ENCODE measurements around the gene SELENOK. TPM values are rescaled to one million over a fixed set of nuclear protein-coding genes. Genes with fewer than 3 reads are reported as not detected.

The SELENOK gene
- total RNA-seq, 3 donors from 2014 or later (not counting 1 experiment from before 2014, with no cell fraction given), result 79.2 to 116 (median 95.4) TPM

DNA sequence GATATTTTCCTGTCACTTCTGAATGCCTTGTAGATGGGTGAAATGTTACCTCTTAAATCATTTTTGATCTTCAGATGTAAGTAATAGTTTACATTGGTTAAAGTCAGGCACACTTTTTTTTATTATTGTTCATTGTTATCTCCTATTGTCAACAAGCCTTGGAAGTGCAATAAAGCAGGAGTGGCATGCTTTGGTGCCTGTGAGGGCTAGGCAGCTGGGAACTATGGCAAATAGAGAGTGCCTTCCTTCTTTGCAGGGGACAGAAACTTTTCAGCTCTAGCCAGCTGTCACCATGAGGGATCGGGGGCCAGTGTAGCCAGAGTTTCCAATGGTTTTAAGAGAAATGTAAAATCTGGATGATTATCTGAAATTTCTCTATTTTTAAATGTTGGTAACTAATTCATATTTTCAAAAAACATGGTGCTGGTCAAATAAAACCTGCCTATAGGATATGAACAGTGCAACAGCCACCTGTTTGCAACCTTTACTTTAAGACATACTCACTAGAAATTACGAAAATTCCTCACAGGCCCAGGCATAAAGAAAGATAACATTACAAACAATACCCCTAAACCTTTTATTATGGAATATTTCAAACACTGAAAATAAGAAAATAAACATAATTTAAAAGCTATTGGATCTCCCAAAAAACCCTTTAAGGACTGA, 9.1 kb upstream of the SELENOK start:
- DNase-seq (no peak), ATAC-seq (no peak)
- Histone ChIP-seq H3K27me3 (ENCODE audit: control insufficient read depth, insufficient read depth, low read length) (peaks cover 18% of the 10 kb centered on the region), H3K9me3 (ENCODE audit: control insufficient read depth, insufficient read depth, low read length) (no peaks in the 10 kb centered on the region), H3K4me1 (ENCODE audit: control insufficient read depth, insufficient read depth, low read length) (no peaks in the 10 kb centered on the region), H3K27ac (ENCODE audit: low read length) (no peak overlapping the region), H3K4me3 (ENCODE audit: low read length) (no peak overlapping the region), H3K36me3 (ENCODE audit: control insufficient read depth, insufficient read depth, low read length) (no peaks in the 10 kb centered on the region)
- WGBS (ENCODE audit: insufficient coverage), result 93% methylated on average over 2 of the region's 2 CpGs
- H3K4me1 Mint-ChIP-seq, result no peaks in the 10 kb centered on the region
- no peak overlapping the region for H3K27ac Mint-ChIP-seq
- peaks cover 28 to 65% of the 10 kb centered on the region in 2 donors for H3K27me3 Mint-ChIP-seq (ENCODE audit: low read depth in 2 of 2)
- no peaks in the 10 kb centered on the region for H3K9me3 Mint-ChIP-seq
- TF ChIP-seq, protein P1, sequence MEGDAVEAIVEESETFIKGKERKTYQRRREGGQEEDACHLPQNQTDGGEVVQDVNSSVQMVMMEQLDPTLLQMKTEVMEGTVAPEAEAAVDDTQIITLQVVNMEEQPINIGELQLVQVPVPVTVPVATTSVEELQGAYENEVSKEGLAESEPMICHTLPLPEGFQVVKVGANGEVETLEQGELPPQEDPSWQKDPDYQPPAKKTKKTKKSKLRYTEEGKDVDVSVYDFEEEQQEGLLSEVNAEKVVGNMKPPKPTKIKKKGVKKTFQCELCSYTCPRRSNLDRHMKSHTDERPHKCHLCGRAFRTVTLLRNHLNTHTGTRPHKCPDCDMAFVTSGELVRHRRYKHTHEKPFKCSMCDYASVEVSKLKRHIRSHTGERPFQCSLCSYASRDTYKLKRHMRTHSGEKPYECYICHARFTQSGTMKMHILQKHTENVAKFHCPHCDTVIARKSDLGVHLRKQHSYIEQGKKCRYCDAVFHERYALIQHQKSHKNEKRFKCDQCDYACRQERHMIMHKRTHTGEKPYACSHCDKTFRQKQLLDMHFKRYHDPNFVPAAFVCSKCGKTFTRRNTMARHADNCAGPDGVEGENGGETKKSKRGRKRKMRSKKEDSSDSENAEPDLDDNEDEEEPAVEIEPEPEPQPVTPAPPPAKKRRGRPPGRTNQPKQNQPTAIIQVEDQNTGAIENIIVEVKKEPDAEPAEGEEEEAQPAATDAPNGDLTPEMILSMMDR (IDR thresholded peaks at IDR 0.05), result no peak
- H3K4me3 Mint-ChIP-seq, result no peak overlapping the region
- H3K36me3 Mint-ChIP-seq, result no peaks in the 10 kb centered on the region
- intact Hi-C loops (cut with micrococcal nuclease), result no loop called here

DNA sequence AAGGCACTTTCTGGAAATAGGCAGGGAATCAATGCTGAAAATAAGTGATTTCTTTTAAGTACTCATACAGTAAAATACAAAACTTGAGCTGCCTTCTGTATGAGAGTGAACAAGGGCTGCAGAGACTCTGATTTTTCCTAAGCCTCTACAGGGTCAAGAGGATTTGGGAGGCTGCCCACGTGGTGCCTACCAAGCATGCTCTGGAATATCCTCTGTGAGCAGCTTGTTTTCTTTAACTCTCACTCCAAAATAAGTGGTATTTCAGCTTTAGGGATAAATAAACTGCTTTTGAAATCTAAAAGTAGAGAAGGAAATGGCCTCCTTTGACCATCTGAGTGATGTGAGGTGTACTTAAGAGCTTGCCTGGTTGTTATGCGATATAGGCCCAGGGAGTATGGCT, 8.1 kb upstream of the SELENOK start:
- Histone ChIP-seq H3K27ac (ENCODE audit: low read length) (no peak overlapping the region), H3K4me1 (ENCODE audit: control insufficient read depth, insufficient read depth, low read length) (no peaks in the 10 kb centered on the region), H3K4me3 (ENCODE audit: low read length) (no peak overlapping the region), H3K9me3 (ENCODE audit: control insufficient read depth, insufficient read depth, low read length) (no peaks in the 10 kb centered on the region), H3K36me3 (ENCODE audit: control insufficient read depth, insufficient read depth, low read length) (no peaks in the 10 kb centered on the region), H3K27me3 (ENCODE audit: control insufficient read depth, insufficient read depth, low read length) (peaks cover 18% of the 10 kb centered on the region)
- no peak overlapping the region for H3K27ac Mint-ChIP-seq
- 50% methylated on average over 1 of the region's 2 CpGs for WGBS (ENCODE audit: insufficient coverage)
- intact Hi-C loops (cut with micrococcal nuclease), result no loop called here
- DNase-seq (no peak), ATAC-seq (no peak)
- TF ChIP-seq, protein P1 (IDR thresholded peaks at IDR 0.05), result no peak
- H3K36me3 Mint-ChIP-seq, result no peaks in the 10 kb centered on the region
- no peak overlapping the region for H3K4me3 Mint-ChIP-seq
- H3K9me3 Mint-ChIP-seq, result no peaks in the 10 kb centered on the region
- no peaks in the 10 kb centered on the region for H3K4me1 Mint-ChIP-seq
- peaks cover 24 to 66% of the 10 kb centered on the region in 2 donors for H3K27me3 Mint-ChIP-seq (ENCODE audit: low read depth in 2 of 2)

DNA sequence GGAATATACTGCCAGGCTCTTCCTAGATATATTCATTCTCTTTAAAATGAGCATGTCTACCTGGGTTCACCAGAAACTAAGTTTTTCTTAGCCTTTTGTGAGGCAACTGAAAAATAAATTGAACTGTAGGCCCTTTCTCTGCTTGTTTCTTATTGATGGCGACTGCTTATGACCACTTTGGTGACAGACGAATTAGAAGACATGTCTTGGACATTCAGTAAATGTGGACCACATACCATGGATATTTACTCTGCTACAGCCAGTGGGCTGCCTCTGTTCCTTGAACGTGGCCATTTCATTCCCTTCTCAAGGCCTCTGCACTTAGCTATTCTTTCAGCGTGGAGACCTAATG, 603 bp upstream of the SELENOK start:
- TF ChIP-seq, protein P1 (IDR thresholded peaks at IDR 0.05), result no peak
- peak overlapping the region; percentile 26 for H3K4me3 ChIP-seq (ENCODE audit: low read length)
- ATAC-seq (no peak), DNase-seq (no peak)
- 78% methylated on average over 4 of the region's 4 CpGs for WGBS (ENCODE audit: insufficient coverage)
- H3K27me3 Mint-ChIP-seq (ENCODE audit: low read depth in 2 of 2), result peaks cover 9 to 26% of the 10 kb centered on the region in 2 donors
- no peaks in the 10 kb centered on the region for H3K36me3 Mint-ChIP-seq
- H3K27ac ChIP-seq (ENCODE audit: low read length), result peak overlapping the region; percentile 87
- intact Hi-C loops (cut with micrococcal nuclease), result loop anchor here (5.0 kb wide), 1 partner anchor 545 kb away; the partner anchor contains the start of gene DCP1A
- peak overlapping the region; percentile 96 to 99 for H3K27ac Mint-ChIP-seq
- H3K27me3 ChIP-seq (ENCODE audit: control insufficient read depth, insufficient read depth, low read length), result peaks cover 8% of the 10 kb centered on the region
- peak overlapping the region; percentile 99 for H3K4me3 Mint-ChIP-seq
- peaks cover 3% of the 10 kb centered on the region for H3K36me3 ChIP-seq (ENCODE audit: control insufficient read depth, insufficient read depth, low read length)
- peaks cover 41% of the 10 kb centered on the region in 2 donors for H3K4me1 Mint-ChIP-seq
- H3K9me3 ChIP-seq (ENCODE audit: control insufficient read depth, insufficient read depth, low read length), result no peaks in the 10 kb centered on the region
- H3K4me1 ChIP-seq (ENCODE audit: control insufficient read depth, insufficient read depth, low read length), result peaks cover 10% of the 10 kb centered on the region
- peaks cover 0 to 2% of the 10 kb centered on the region in 2 donors for H3K9me3 Mint-ChIP-seq

All from natural killer cell (primary cell).